ENCODE results near the gene SVOP. TPM values are rescaled to one million over a fixed set of nuclear protein-coding genes. Genes with fewer than 3 reads are reported as not detected.

SVOP gene
- total RNA-seq, 2 donors from 2014 or later: not detected

DNA sequence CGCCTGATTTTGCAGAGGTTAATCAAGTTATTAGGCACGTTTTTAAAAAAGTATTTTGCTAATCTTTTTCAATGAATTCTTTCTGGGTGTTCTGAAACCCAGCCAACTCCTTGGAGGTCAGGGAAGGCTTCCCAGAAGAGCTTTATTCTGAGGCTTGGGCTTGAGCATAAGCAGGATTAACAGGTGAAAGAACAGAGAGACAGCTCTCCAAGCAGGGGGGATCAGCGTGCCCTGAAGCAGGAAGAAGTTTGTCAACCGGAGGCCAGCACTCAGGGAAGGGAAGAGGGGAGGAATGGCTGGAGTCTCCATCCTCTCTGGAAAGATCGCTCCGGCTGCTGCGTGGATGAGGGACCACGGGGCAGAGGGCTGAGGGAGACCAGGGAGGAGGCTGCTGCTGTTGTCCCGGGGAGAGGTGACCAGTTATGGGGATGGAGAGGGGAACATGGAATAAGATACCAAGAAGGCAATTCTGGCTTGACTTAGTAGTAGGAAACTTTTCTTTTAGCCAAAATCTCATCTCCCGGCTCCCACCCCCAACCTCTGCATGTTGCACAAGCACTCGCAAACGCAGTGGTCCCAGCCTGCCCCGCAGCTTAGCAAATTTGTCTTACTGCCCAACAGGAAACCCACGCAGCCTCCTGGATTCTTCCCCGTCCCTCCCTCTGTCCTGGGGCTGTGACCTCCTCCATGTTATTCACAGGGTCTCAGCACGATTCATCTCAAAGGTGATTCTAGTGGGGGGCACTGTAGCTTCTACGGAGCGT, 162.4 kb downstream of the SVOP start:
- no peaks in the 10 kb centered on the region for H3K27me3 Mint-ChIP-seq
- ATAC-seq (replicated peaks): no peak
- peaks cover 32% of the 10 kb centered on the region for H3K4me1 Mint-ChIP-seq
- peaks cover 36% of the 10 kb centered on the region for H3K36me3 Mint-ChIP-seq (ENCODE audit: low read depth)
- H3K27ac Mint-ChIP-seq: peak overlapping the region; percentile 93
- H3K9me3 Mint-ChIP-seq: no peaks in the 10 kb centered on the region
- peak overlapping the region; percentile 94 for H3K4me3 Mint-ChIP-seq

Other genes with a start within 250 kb of the SVOP start
- gene SSH1, start 163.5 kb downstream of the SVOP start, total RNA-seq: 10 to 100 TPM; 60.8 to 95.4 TPM
- gene DAO, start 141.0 kb downstream of the SVOP start, total RNA-seq: not detected
- 10 to 100 TPM in 1 of 2 donors, 1 to 10 TPM in 1; 8.5 to 11.6 TPM for gene USP30, start 31.5 kb upstream of the SVOP start, total RNA-seq
- 10 to 100 TPM; 16.2 to 25.9 TPM for gene ALKBH2, start 72.4 kb upstream of the SVOP start, total RNA-seq
- 10 to 100 TPM; 48.3 to 85.7 TPM for gene UNG, start 76.5 kb upstream of the SVOP start, total RNA-seq
- 10 to 100 TPM in 1 of 2 donors, 1 to 10 TPM in 1; 7.4 to 17.3 TPM for gene ACACB, start 95.5 kb upstream of the SVOP start, total RNA-seq

Data from activated T-helper 17 cell treated with anti-CD3 and anti-CD28 coated beads, Interleukin-2, amount 50 U/mL, for 72 hours (primary cell).